ENCODE measurements around the gene GHITM. TPM values are rescaled to one million over a fixed set of nuclear protein-coding genes. Genes with fewer than 3 reads are reported as not detected.
"Not testable (repeated sequence)": the region's sequence is repeated elsewhere in the genome, so short reads cannot be mapped to it uniquely, and the experiment has no call there.

GHITM gene
- total and polyA plus RNA-seq, 2 of the 4 experiments (the other 2 are of a cell fraction), result 103 to 185 TPM

GRCh38 chr10:84117204-84117603 is 22.1 kb upstream of the GHITM start:
- H2BK5ac ChIP-seq (ENCODE audit: low read depth, low read length, poor library complexity, severe bottlenecking); H2BK120ac ChIP-seq (ENCODE audit: low read depth, low read length); CTCF ChIA-PET; H3K27ac ChIP-seq (ENCODE audit: insufficient read depth, low read length); ATAC-seq (ENCODE audit: low read depth); H3K56ac ChIP-seq (ENCODE audit: extremely low read depth, insufficient read depth, low read length); H3K36me3 ChIP-seq (ENCODE audit: control insufficient read depth, insufficient read depth, low read length); H2AFZ ChIP-seq (replicated peaks; ENCODE audit: low read length, poor library complexity); DNase-seq; H4K91ac ChIP-seq (ENCODE audit: insufficient read depth, low read depth, low read length); BruUV-seq (replicated peaks); H2BK15ac ChIP-seq (ENCODE audit: low read depth, low read length); H3K4ac ChIP-seq (ENCODE audit: low read depth, low read length); H4K8ac ChIP-seq (ENCODE audit: low read depth in 2 of 2, low read length in 2 of 2); H3K4me1 ChIP-seq (ENCODE audit: control insufficient read depth, insufficient read depth, low read length); in situ Hi-C loops (cut with MboI; ENCODE audit: low sequenced_read_pairs); H3K4me2 ChIP-seq (ENCODE audit: low read depth, low read length); dilution Hi-C loops (cut with HindIII; ENCODE audit: low sequenced_read_pairs, unreplicated experiment); H3K9me3 ChIP-seq (ENCODE audit: control insufficient read depth, insufficient read depth, low read length); H3K27me3 ChIP-seq (ENCODE audit: control insufficient read depth, insufficient read depth, low read length); H3K4me3 ChIP-seq (ENCODE audit: insufficient read depth, low read depth, low read length); POLR2A ChIA-PET (ENCODE audit: unreplicated experiment); H3K23ac ChIP-seq (ENCODE audit: low read depth, low read length); H4K20me1 ChIP-seq (ENCODE audit: insufficient read depth, low read length); H3K9ac ChIP-seq (ENCODE audit: low read depth, low read length); intact Hi-C loops (cut with micrococcal nuclease); H2BK20ac ChIP-seq (ENCODE audit: low read depth, low read length); H2AK5ac ChIP-seq (ENCODE audit: low read depth, low read length); H2AK9ac ChIP-seq (replicated peaks; ENCODE audit: low read depth, low read length, poor library complexity); H4K5ac ChIP-seq (ENCODE audit: low read depth, low read length); H3K9me1 ChIP-seq (ENCODE audit: insufficient read depth, low read length); H3K14ac ChIP-seq (replicated peaks; ENCODE audit: low read depth, low read length); H3K79me1 ChIP-seq (ENCODE audit: low read depth in 1 of 2, low read length in 2 of 2); H3K18ac ChIP-seq (ENCODE audit: low read depth, low read length): not testable (repeated sequence)
- 57% methylated on average over 1 of the region's 2 CpGs; no CpG with 5 or more reads in 1 of the 2 experiments for WGBS, 2 experiments (ENCODE audit: extremely low coverage in 2 of 2, insufficient read length in 1 of 2)
